Liver (tissue), 9 donors: Measurements from ENCODE around the gene GAGE10. TPM values are rescaled to one million over a fixed set of nuclear protein-coding genes. Genes with fewer than 3 reads are reported as not detected.

ENCODE experiments used
- DNase-seq: peaks from one replicate; pipeline ENCODE4 v3.0.0-alpha.2; 2017; ENCODE audit warnings: low spot score
- H3K27ac ChIP-seq, 2 donors: one replicate each; pipeline ENCODE4 v1.7.0; 2013; ENCODE audit warnings: inconsistent platforms in 2 of 2, low read length in 2 of 2, control low read depth in 1 of 2, low read depth in 1 of 2, mild to moderate bottlenecking in 1 of 2
- H3K27me3 ChIP-seq, 4 donors: one replicate each; pipeline versions ENCODE4 v1.6.1 to v1.7.0; 2013; ENCODE audit warnings: low read length in 3 of 4, inconsistent platforms in 1 of 4, mild to moderate bottlenecking in 1 of 4, moderate library complexity in 1 of 4; ENCODE audit not compliant: control insufficient read depth in 4 of 4, insufficient read depth in 4 of 4
- H3K36me3 ChIP-seq, 4 donors: one replicate each; pipeline versions ENCODE4 v1.6.1 to v1.7.0; 2013; ENCODE audit warnings: low read length in 3 of 4, mild to moderate bottlenecking in 3 of 4, low read depth in 1 of 4, moderate library complexity in 1 of 4; ENCODE audit not compliant: control insufficient read depth in 4 of 4, insufficient read depth in 3 of 4
- H3K4me1 ChIP-seq, 4 donors: one replicate each; pipeline versions ENCODE4 v1.6.1 to v1.7.0; 2013; ENCODE audit warnings: low read length in 3 of 4, mild to moderate bottlenecking in 3 of 4, moderate library complexity in 1 of 4; ENCODE audit not compliant: control insufficient read depth in 4 of 4, insufficient read depth in 4 of 4
- H3K4me3 ChIP-seq, 3 donors: one replicate each; pipeline versions ENCODE4 v1.6.1 to v1.7.0; 2013; ENCODE audit warnings: low read length in 3 of 3, control low read depth in 1 of 3, low read depth in 1 of 3, mild to moderate bottlenecking in 1 of 3
- H3K9ac ChIP-seq, 2 donors: one replicate each; pipeline ENCODE4 v1.7.0; 2013; ENCODE audit warnings: low read length in 2 of 2, mild to moderate bottlenecking in 2 of 2, moderate library complexity in 2 of 2, control low read depth in 1 of 2, low read depth in 1 of 2
- H3K9me3 ChIP-seq, 4 donors: one replicate each; pipeline versions ENCODE4 v1.6.1 to v1.7.0; 2013; ENCODE audit warnings: low read length in 3 of 4; ENCODE audit not compliant: control insufficient read depth in 4 of 4
- ATF3 ChIP-seq: IDR thresholded peaks from 2 replicates; pipeline ENCODE4 v1.6.1; 2016; ENCODE audit warnings: antibody characterized with exemption
- CTCF ChIP-seq: fragments of 150-350 bp; IDR thresholded peaks from 2 replicates; pipeline ENCODE4 v1.5.1; 2017; ENCODE audit warnings: improper control_type of control experiment, low read depth, low read length; ENCODE audit not compliant: missing input control
- FOXA1 ChIP-seq: IDR thresholded peaks from 2 replicates; pipeline ENCODE4 v1.6.1; 2016; ENCODE audit warnings: antibody characterized with exemption
- FOXA2 ChIP-seq: IDR thresholded peaks from 2 replicates; pipeline ENCODE4 v1.6.1; 2016; ENCODE audit warnings: antibody characterized with exemption
- GABPA ChIP-seq, 2 donors: IDR thresholded peaks in 1 of 2; conservative IDR thresholded peaks in 1 of 2; 2 replicates each; pipeline ENCODE4 v1.6.1; 2016; ENCODE audit warnings: antibody characterized with exemption in 2 of 2, mild to moderate bottlenecking in 1 of 2, moderate library complexity in 1 of 2
- HNF4A ChIP-seq, 2 donors: conservative IDR thresholded peaks; 2 replicates each; pipeline ENCODE4 v1.6.1; 2016; ENCODE audit warnings: antibody characterized with exemption in 2 of 2, mild to moderate bottlenecking in 2 of 2
- HNF4G ChIP-seq: IDR thresholded peaks from 2 replicates; pipeline ENCODE4 v1.6.1; 2016; ENCODE audit warnings: antibody characterized with exemption
- JUND ChIP-seq, 2 donors: IDR thresholded peaks; 2 replicates each; pipeline ENCODE4 v1.6.1; 2016; ENCODE audit warnings: antibody characterized with exemption in 2 of 2
- MAX ChIP-seq: IDR thresholded peaks from 2 replicates; pipeline ENCODE4 v1.6.1; 2016; ENCODE audit warnings: antibody characterized with exemption
- NR2F2 ChIP-seq: IDR thresholded peaks from 2 replicates; pipeline ENCODE4 v1.6.1; 2016; ENCODE audit warnings: antibody characterized with exemption
- RAD21 ChIP-seq, 2 donors: IDR thresholded peaks; 2 replicates each; pipeline ENCODE4 v1.6.1; 2016; ENCODE audit warnings: antibody characterized with exemption in 2 of 2, mild to moderate bottlenecking in 2 of 2
- REST ChIP-seq: IDR thresholded peaks from 2 replicates; pipeline ENCODE4 v1.6.1; 2016; ENCODE audit warnings: antibody characterized with exemption, mild to moderate bottlenecking
- RXRA ChIP-seq, 2 donors: IDR thresholded peaks; 2 replicates each; pipeline ENCODE4 v1.6.1; 2017 to 2018; ENCODE audit warnings: antibody characterized with exemption in 2 of 2, mild to moderate bottlenecking in 1 of 2
- SP1 ChIP-seq: IDR thresholded peaks from 2 replicates; pipeline ENCODE4 v1.6.1; 2018; ENCODE audit warnings: antibody characterized with exemption, mild to moderate bottlenecking
- YY1 ChIP-seq: IDR thresholded peaks from 2 replicates; pipeline ENCODE4 v1.6.1; 2016; ENCODE audit warnings: antibody characterized with exemption, mild to moderate bottlenecking
- ZBTB33 ChIP-seq: IDR thresholded peaks from 2 replicates; pipeline ENCODE4 v1.6.1; 2016; ENCODE audit warnings: antibody characterized with exemption
- WGBS: extraction: QIAGEN DNeasy Blood & Tissue Kit; methylation state at CpG from one replicate; pipeline ENCODE4 v1.1.7; 2013; 5-methylcytosine and 5-hydroxymethylcytosine counted together
- polyA plus RNA-seq, 2 donors: library from polyadenylated mRNA; stranded (reverse) in 1 of 2; unstranded in 1 of 2; fragments of 200-250 nt in 1 of 2; fragments of >200 nt in 1 of 2; fragmentation: Nextera tagmentation in 1 of 2; extraction: Ambion mirVana in 1 of 2; gene quantifications; one replicate each; pipeline versions ENCODE4 v1.2.1 to v1.2.3, GENCODE V29; 2013 to 2015
- total RNA-seq, 2 donors: library from RNA; depleted of rRNA; stranded (reverse); fragments of >200 nt; gene quantifications; one replicate each; pipeline ENCODE4 v1.2.3, GENCODE V29; 2014
- donor health status: healthy.
- donor health status: healthy.
- donor health status: healthy.
- donor health status: healthy.
- donor health status: healthy.

Gene GAGE10
- total and polyA plus RNA-seq, 4 donors, result not detected

- TF ChIP-seq SP1, result peak; percentile 38
- TF ChIP-seq REST, result no peak
- no peak for TF ChIP-seq RAD21 (IDR thresholded peaks at IDR 0.05)
- peak; percentile 36 to 64 for TF ChIP-seq HNF4A (conservative IDR thresholded peaks at IDR 0.05)
- 55% methylated on average over 5 of the region's 5 CpGs for WGBS
- Histone ChIP-seq H3K27me3 (no peaks in the 10 kb centered on the region), H3K9ac (no peak overlapping the region), H3K27ac (no peak overlapping the region), H3K4me3 (no peak overlapping the region), H3K36me3 (no peaks in the 10 kb centered on the region), H3K4me1 (peaks cover 3 to 16% (median 5%) of the 10 kb centered on the region in 4 donors), H3K9me3 (no peaks in the 10 kb centered on the region)
- DNase-seq, result no peak
Measured at GRCh38 chrX:49258749-49259124, 44.7 kb upstream of the GAGE10 start.

- H3K27me3 ChIP-seq, result no peaks in the 10 kb centered on the region
- no peak overlapping the region for H3K27ac ChIP-seq
- peaks cover 3 to 16% (median 5%) of the 10 kb centered on the region in 4 donors for H3K4me1 ChIP-seq
- no peaks in the 10 kb centered on the region for H3K36me3 ChIP-seq
- TF ChIP-seq HNF4A (conservative IDR thresholded peaks at IDR 0.05), result no peak
- WGBS, result 96% methylated on average over 17 of the region's 17 CpGs
- no peaks in the 10 kb centered on the region for H3K9me3 ChIP-seq
- H3K4me3 ChIP-seq, result no peak overlapping the region
- DNase-seq, result no peak
- no peak overlapping the region for H3K9ac ChIP-seq
Measured at GRCh38 chrX:49260221-49260985, 43.0 kb upstream of the GAGE10 start.

- H3K4me1 ChIP-seq, result peaks cover 3 to 27% (median 15%) of the 10 kb centered on the region in 4 donors
- no peak overlapping the region for H3K27ac ChIP-seq
- H3K4me3 ChIP-seq, result no peak overlapping the region
- no peak for DNase-seq
- no peaks in the 10 kb centered on the region for H3K9me3 ChIP-seq
- no peaks in the 10 kb centered on the region for H3K27me3 ChIP-seq
- TF ChIP-seq HNF4G (no peak), MAX (no peak), SP1 (no peak), FOXA1 (no peak), ZBTB33 (no peak), JUND (IDR thresholded peaks at IDR 0.05) (no peak), GABPA (IDR thresholded peaks at IDR 0.05 in 1 of 2, conservative IDR thresholded peaks at IDR 0.05 in 1 of 2) (no peak), NR2F2 (no peak), RXRA (IDR thresholded peaks at IDR 0.05) (no peak), ATF3 (no peak), CTCF (no peak), YY1 (no peak), REST (no peak), FOXA2 (no peak), RAD21 (IDR thresholded peaks at IDR 0.05) (no peak)
- WGBS, result 81% methylated on average over 1 of the region's 1 CpG
- no peak overlapping the region for H3K9ac ChIP-seq
- no peaks in the 10 kb centered on the region for H3K36me3 ChIP-seq
Measured at GRCh38 chrX:49262603-49263002, 40.8 kb upstream of the GAGE10 start.
